AG04450 (cell line): ENCODE data around the gene FARS2. TPM values are rescaled to one million over a fixed set of nuclear protein-coding genes. Genes with fewer than 3 reads are reported as not detected.

ENCODE experiments used
- CTCF ChIA-PET: fragments of 300-600, 350-600 bp; formaldehyde crosslinking; extraction: SDS; loops from one replicate; lab custom pipeline; 2022; ENCODE audit warnings: antibody characterized with exemption, inconsistent platforms; lab: Charles Lee
- POLR2A ChIA-PET: fragments of 350-600 bp; formaldehyde crosslinking; extraction: SDS; loops from one replicate; lab custom pipeline; 2021; ENCODE audit warnings: antibody characterized with exemption, inconsistent platforms; lab: Yijun Ruan, JAX
- DNase-seq: peaks from one replicate; pipeline ENCODE4 v3.0.0-alpha.2; 2011; ENCODE audit warnings: low read depth, low spot score
- H3K27ac ChIP-seq: one replicate; pipeline ENCODE4 v1.5.1; 2012; ENCODE audit warnings: low read depth, low read length, control low read depth
- H3K27me3 ChIP-seq: one replicate; pipeline ENCODE4 v1.6.0; 2012; ENCODE audit warnings: low read length; ENCODE audit not compliant: control insufficient read depth, insufficient read depth
- H3K4me3 ChIP-seq: 2 replicates; pipeline ENCODE4 v1.5.1; 2011; ENCODE audit warnings: mild to moderate bottlenecking, low read depth, low read length, control low read depth
- H3K9me3 ChIP-seq: 2 replicates; pipeline ENCODE4 v1.5.1; 2012; ENCODE audit warnings: low read length; ENCODE audit not compliant: control insufficient read depth, insufficient read depth
- CTCF ChIP-seq: IDR thresholded peaks from 2 replicates; pipeline ENCODE4 v1.5.1; 2011; ENCODE audit warnings: low read depth, low read length, control low read depth, inconsistent platforms
- polyA plus RNA-seq: library from polyadenylated mRNA; depleted of rRNA; stranded (reverse); fragments of >200 nt; gene quantifications from 2 replicates; pipeline ENCODE4 v1.2.3, GENCODE V29; 2011

Gene FARS2
- polyA plus RNA-seq, 1 experiment = 14.0 TPM

GRCh38 chr6:5453546-5453945 is 192.2 kb downstream of the FARS2 start:
- no peak overlapping the region for H3K27ac ChIP-seq
- no peaks in the 10 kb centered on the region for H3K9me3 ChIP-seq
- no peak for DNase-seq
- ChIA-PET POLR2A (no interaction called here), CTCF (interaction anchor here (0.9 kb wide), 1 partner anchor 31 kb away, joined by 3 read pairs; no protein-coding TSS in a partner anchor)
- no peaks in the 10 kb centered on the region for H3K27me3 ChIP-seq
- no peak overlapping the region for H3K4me3 ChIP-seq
- no peak for TF ChIP-seq CTCF

GRCh38 chr6:5455142-5455541 is 193.8 kb downstream of the FARS2 start:
- POLR2A ChIA-PET = no interaction called here
- CTCF ChIA-PET = interaction anchor here (1.4 to 1.6 kb wide), 2 partner anchors 16 to 53 kb away, joined by 4 to 6 read pairs; no protein-coding TSS in a partner anchor

GRCh38 chr6:5457041-5457440 is 195.7 kb downstream of the FARS2 start:
- Histone ChIP-seq H3K4me3 (no peak overlapping the region), H3K9me3 (no peaks in the 10 kb centered on the region), H3K27me3 (no peaks in the 10 kb centered on the region), H3K27ac (no peak overlapping the region)
- TF ChIP-seq CTCF = no peak
- no peak for DNase-seq
- ChIA-PET POLR2A (interaction anchor here (0.6 kb wide), 1 partner anchor 1305 kb away, joined by 4 read pairs; no protein-coding TSS in a partner anchor), CTCF (interaction anchor here (0.8 to 4.8 kb wide), 3 partner anchors 9 to 34 kb away, joined by 3 to 21 read pairs (median 3); no protein-coding TSS in a partner anchor)

More at GRCh38 chr6:5455142-5455541, 193.8 kb downstream of the FARS2 start:
- Histone ChIP-seq H3K27me3 (no peaks in the 10 kb centered on the region), H3K9me3 (no peaks in the 10 kb centered on the region), H3K4me3 (no peak overlapping the region), H3K27ac (no peak overlapping the region)
- no peak for TF ChIP-seq CTCF
- no peak for DNase-seq

- no peaks in the 10 kb centered on the region for H3K27me3 ChIP-seq
- no peaks in the 10 kb centered on the region for H3K9me3 ChIP-seq
- ChIA-PET CTCF (interaction anchor here (0.8 to 4.8 kb wide), 3 partner anchors 13 to 308 kb away, joined by 3 to 21 read pairs (median 3); no protein-coding TSS in a partner anchor), POLR2A (no interaction called here)
- no peak overlapping the region for H3K27ac ChIP-seq
- no peak for TF ChIP-seq CTCF
- no peak overlapping the region for H3K4me3 ChIP-seq
- DNase-seq = no peak
Measured at GRCh38 chr6:5457983-5458683, 196.8 kb downstream of the FARS2 start.

- CTCF ChIA-PET = interaction anchor here (4.8 kb wide), 1 partner anchor 12 kb away, joined by 21 read pairs; no protein-coding TSS in a partner anchor
- no peak overlapping the region for H3K4me3 ChIP-seq
- no peak for DNase-seq
- H3K9me3 ChIP-seq = no peaks in the 10 kb centered on the region
- H3K27me3 ChIP-seq = no peaks in the 10 kb centered on the region
- TF ChIP-seq CTCF = no peak
- POLR2A ChIA-PET = no interaction called here
- no peak overlapping the region for H3K27ac ChIP-seq
Measured at GRCh38 chr6:5459346-5459745, 198.0 kb downstream of the FARS2 start.
